ENCODE measurements around the gene ZNF678.
"Not testable (repeated sequence)": the region's sequence is repeated elsewhere in the genome, so short reads cannot be mapped to it uniquely, and the experiment has no call there.

Gene ZNF678

DNA sequence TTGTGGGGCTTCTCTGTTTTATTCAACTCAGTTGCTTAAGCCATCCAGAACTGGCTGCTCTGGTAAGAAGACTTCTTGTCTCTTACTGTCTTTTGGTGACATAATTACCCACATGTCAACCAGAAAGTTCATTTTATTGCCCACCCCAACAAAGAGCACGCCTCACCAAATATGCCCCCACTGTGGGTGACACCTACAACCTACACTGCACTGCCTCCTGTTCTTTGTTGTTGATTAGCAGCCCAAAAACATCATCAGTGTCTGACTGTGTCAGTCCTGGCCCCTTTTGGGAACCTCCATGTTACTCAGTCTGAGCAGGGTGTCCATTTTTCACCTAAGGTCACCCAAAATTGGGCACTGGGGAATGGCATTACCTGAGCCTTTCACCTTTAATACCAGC, 49.3 kb downstream of the ZNF678 start:
- DNase-seq (no peak), ATAC-seq (no peak)
- Mint-ChIP-seq H3K4me3 (no peak overlapping the region), H3K4me1 (no peaks in the 10 kb centered on the region), H3K9me3 (peaks cover 41 to 50% of the 10 kb centered on the region in 2 donors), H3K27ac (no peak overlapping the region), H3K27me3 (no peaks in the 10 kb centered on the region)

DNA sequence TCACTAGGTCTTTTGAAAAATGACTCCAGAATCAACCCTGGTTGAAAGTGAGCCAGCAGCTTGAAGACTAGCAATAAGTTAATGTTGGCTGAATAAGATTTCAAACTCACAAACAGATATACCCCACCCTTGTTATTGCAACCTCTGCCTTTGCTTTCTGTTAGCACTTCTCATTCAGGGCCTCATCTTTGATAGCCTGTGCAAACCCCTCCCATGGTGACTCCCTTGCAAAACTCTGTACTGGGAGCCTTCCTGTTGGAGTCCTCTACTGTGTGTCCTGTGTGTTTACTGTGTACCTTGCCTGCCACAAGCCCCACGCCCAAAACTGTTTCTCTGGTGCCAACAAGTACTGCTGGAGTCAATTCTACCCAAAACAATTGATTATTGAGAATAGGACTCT, 50.2 kb downstream of the ZNF678 start:
- no peak for ATAC-seq
- Mint-ChIP-seq H3K9me3 (peaks cover 46 to 58% of the 10 kb centered on the region in 2 donors), H3K4me3 (no peak overlapping the region)

DNA sequence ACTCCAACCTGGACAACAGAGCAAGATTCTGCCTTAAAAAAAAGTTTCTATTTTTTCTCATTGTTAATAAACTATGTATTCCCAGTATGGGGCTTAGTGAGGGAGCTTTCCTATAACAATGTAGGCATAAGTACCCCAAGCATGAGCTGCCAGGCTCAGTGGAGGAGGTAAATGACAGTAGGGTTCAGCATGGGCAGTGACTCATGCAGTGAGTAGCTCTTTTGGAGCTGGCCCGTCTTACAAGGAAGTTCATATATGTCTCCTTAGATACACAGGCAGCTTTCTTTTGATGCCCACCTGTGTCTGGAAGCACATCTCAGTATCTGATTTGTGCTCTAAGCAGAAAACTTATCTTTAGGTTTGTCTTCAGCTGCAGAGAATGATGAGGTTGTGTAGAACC, 57.9 kb downstream of the ZNF678 start:
- no peaks in the 10 kb centered on the region for H3K4me1 Mint-ChIP-seq
- ATAC-seq (no peak), DNase-seq (no peak)
- no peak overlapping the region for H3K4me3 Mint-ChIP-seq
- no peaks in the 10 kb centered on the region for H3K27me3 Mint-ChIP-seq
- no peak overlapping the region for H3K27ac Mint-ChIP-seq
- H3K9me3 Mint-ChIP-seq = peaks cover 50 to 61% of the 10 kb centered on the region in 2 donors

More for the DNA sequence above, 50.2 kb downstream of the ZNF678 start:
- Mint-ChIP-seq H3K27me3 (no peaks in the 10 kb centered on the region), H3K27ac (no peak overlapping the region), H3K4me1 (no peaks in the 10 kb centered on the region)
- DNase-seq = no peak

DNA sequence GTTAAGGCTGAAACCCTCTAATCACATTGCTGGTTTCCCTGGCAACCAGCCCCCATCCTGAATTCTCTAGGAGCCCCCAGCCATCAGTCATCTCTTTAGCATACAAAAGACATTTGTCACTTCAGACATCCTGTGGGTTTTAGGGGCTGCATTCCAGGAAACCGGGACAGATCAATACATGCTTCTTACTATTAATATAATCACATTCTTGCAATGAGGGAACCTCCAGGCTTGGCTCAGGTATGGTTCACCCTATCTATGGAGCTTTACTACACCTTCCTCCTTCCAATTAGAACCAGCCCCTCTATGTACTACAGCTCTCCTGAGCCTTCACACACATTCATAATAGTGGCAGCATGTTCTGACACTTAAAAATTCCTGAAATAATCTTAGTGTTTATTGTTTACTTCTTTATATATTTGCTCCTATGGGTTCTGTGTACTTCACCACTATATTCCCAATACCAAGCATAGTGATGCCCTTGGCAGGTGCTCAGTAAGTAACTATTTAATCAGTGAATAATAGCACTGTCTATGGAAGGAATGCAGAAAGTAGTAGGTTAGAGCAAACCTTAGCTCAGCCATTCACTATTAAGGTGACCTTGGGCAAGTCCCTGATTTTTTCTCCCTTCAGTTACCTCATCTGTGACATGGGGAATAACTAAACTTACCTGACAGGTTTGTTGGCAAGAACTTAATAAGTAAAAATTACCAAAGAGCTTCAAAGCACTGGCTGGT, 59.6 kb downstream of the ZNF678 start:
- Mint-ChIP-seq H3K9me3 (peaks cover 61 to 72% of the 10 kb centered on the region in 2 donors), H3K4me1 (no peaks in the 10 kb centered on the region), H3K27me3 (no peaks in the 10 kb centered on the region), H3K4me3 (no peak overlapping the region), H3K27ac (no peak overlapping the region)
- DNase-seq (no peak), ATAC-seq (no peak)

DNA sequence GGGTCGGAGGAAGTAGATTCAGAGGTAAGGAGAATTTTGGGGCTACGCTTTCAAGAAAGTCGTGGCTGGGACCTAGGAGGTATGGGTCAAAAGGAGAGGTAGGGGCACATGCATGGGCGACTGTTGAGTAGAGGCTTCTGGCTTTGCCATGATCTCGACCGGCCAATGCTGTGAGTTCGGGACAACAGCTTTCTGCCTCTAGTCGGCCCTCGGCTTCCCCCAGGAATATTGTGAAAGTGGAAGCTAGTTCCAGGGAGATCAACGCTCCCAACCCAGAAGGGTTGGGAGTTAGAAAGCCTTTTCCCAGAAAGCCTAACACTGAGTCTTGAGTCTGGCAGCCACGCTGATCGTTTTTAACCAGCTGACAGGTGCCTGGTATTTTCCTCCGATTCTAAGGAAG, 69.0 kb downstream of the ZNF678 start:
- DNase-seq (no peak), ATAC-seq (no peak)
- Mint-ChIP-seq H3K4me1 (no peaks in the 10 kb centered on the region), H3K9me3 (peaks cover 41 to 72% of the 10 kb centered on the region in 2 donors), H3K4me3 (no peak overlapping the region), H3K27ac (no peak overlapping the region), H3K27me3 (no peaks in the 10 kb centered on the region)

DNA sequence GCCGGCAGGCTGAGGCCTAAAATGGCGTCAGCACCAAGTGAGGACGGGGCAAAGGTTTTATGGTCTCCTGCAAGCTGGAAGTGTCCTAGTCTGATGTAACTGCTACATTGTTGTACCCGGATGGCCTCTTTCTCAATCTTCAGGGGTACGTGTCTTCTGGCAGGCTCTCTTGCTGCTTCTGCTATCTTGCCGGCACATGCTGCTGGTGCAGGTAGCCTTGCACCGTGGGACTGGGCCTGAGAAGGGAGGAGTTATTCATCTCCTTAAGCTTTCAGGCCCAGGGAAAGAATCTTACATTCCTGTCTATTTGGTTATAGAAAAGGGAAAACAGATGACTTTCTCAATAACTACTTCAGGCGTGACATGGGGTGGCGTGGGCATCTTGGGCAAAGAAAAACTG, 72.2 kb downstream of the ZNF678 start:
- Mint-ChIP-seq H3K9me3 (peaks cover 39 to 46% of the 10 kb centered on the region in 2 donors), H3K27me3 (no peaks in the 10 kb centered on the region), H3K4me1 (no peaks in the 10 kb centered on the region), H3K27ac (no peak overlapping the region), H3K4me3 (no peak overlapping the region)
- DNase-seq = no peak
- ATAC-seq = no peak

DNA sequence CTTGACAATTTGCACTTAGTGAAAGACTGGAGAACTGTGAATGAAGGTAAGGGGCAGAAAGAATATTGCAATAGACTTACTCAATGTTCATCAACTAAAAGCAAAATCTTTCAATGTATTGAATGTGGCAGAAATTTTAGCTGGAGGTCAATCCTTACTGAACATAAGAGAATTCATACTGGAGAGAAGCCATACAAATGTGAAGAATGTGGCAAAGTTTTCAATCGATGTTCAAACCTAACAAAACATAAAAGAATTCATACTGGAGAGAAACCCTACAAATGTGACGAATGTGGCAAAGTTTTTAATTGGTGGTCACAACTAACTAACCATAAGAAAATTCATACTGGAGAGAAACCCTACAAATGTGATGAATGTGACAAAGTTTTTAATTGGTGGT, 91.1 kb downstream of the ZNF678 start:
- ATAC-seq = no peak
- Mint-ChIP-seq H3K4me1 (no peaks in the 10 kb centered on the region), H3K4me3 (no peak overlapping the region), H3K27ac (no peak overlapping the region), H3K27me3 (no peaks in the 10 kb centered on the region), H3K9me3 (peaks cover 40 to 42% of the 10 kb centered on the region in 2 donors)
- no peak for DNase-seq

DNA sequence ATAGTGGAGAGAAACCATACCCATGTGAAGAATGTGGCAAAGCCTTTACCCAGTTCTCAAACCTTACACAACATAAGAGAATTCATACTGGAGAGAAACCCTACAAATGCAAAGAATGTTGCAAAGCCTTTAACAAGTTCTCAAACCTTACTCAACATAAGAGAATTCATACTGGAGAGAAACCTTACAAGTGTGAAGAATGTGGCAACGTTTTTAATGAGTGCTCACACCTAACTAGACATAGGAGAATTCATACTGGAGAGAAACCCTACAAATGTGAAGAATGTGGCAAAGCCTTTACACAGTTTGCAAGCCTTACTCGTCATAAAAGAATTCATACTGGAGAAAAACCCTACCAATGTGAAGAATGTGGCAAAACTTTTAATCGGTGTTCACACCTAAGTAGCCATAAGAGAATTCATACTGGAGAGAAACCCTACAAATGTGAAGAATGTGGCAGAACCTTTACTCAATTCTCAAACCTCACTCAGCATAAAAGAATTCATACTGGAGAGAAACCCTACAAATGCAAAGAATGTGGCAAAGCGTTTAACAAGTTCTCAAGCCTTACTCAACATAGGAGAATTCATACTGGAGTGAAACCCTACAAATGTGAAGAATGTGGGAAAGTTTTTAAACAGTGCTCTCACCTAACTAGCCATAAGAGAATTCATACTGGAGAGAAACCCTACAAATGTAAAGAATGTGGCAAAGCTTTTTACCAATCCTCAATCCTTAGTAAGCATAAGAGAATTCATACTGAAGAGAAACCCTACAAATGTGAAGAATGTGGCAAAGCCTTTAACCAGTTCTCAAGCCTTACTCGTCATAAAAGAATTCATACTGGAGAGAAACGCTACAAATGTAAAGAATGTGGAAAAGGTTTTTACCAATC, 91.7 kb downstream of the ZNF678 start:
- Mint-ChIP-seq H3K4me3 (no peak overlapping the region), H3K27ac (no peak overlapping the region), H3K4me1 (no peaks in the 10 kb centered on the region), H3K27me3 (no peaks in the 10 kb centered on the region), H3K9me3 (peaks cover 39 to 45% of the 10 kb centered on the region in 2 donors)
- ATAC-seq = no peak
- DNase-seq = no peak

DNA sequence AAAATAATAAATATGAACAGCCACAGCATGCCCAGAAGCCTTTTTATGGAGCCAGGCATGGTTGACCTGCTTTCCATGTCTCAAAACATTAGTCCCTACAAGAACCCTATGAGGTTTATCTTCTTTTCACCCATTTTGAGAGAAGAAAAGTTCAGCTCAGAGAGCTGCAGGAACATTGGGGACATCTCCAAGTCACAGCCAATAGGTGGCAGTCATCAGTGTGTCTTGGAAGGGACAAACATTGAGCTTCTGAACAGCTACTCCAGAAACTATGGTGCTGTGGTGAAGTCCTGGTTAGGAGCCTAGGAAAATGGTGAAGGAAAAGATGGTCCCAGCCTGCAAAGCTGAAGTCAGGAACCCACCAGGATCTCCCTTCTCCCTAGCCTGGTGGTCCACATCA, 98.1 kb downstream of the ZNF678 start:
- no peak for ATAC-seq
- Mint-ChIP-seq H3K4me1 (no peaks in the 10 kb centered on the region), H3K9me3 (peaks cover 34 to 61% of the 10 kb centered on the region in 2 donors), H3K27ac (no peak overlapping the region), H3K4me3 (no peak overlapping the region), H3K27me3 (no peaks in the 10 kb centered on the region)
- no peak for DNase-seq

DNA sequence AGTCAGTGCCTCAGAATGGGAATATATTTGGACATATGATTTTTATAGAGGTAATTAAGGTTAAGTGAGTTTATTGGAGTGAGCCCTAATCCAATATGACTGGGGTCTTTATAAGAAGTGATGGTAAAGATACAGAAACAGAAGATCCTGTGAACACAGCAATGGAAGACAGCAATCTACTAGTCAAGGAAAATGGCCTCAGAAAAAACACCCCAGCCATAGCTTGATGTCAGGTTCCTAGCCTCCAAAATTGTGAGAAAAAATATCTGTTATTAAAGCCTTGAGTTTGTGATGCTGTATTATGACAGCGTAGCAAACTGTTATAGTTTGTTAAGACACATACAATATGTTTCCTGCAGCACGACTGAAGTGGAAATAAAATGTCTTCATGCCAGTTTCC, 99.6 kb downstream of the ZNF678 start:
- no peaks in the 10 kb centered on the region for H3K27me3 Mint-ChIP-seq
- H3K4me3 Mint-ChIP-seq = no peak overlapping the region
- no peak overlapping the region for H3K27ac Mint-ChIP-seq
- DNase-seq (no peak), ATAC-seq (no peak)
- no peaks in the 10 kb centered on the region for H3K4me1 Mint-ChIP-seq
- peaks cover 35 to 72% of the 10 kb centered on the region in 2 donors for H3K9me3 Mint-ChIP-seq

DNA sequence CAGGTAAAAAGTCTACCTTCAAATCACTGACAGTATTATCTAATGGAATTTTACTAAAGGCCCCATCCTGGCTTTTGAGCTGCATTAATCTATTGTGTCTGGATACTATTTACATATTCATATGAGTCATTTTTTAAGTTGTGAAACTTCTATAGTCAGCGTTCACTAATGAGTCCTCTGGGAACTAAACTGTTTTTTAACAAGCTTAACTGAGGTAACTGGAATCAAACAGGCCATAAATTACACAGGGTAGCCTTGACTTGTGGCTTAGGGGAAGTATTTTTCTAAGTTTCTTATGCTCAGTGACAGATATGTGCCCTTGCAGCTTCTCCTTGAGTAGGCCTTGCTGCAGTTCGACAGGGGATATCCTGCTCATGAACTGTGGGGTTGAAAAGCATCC, 102.9 kb downstream of the ZNF678 start:
- Mint-ChIP-seq H3K4me1 (no peaks in the 10 kb centered on the region), H3K27ac (no peak overlapping the region), H3K27me3 (no peaks in the 10 kb centered on the region), H3K9me3 (peaks cover 31 to 69% of the 10 kb centered on the region in 2 donors), H3K4me3 (no peak overlapping the region)
- ATAC-seq = no peak
- DNase-seq = no peak

DNA sequence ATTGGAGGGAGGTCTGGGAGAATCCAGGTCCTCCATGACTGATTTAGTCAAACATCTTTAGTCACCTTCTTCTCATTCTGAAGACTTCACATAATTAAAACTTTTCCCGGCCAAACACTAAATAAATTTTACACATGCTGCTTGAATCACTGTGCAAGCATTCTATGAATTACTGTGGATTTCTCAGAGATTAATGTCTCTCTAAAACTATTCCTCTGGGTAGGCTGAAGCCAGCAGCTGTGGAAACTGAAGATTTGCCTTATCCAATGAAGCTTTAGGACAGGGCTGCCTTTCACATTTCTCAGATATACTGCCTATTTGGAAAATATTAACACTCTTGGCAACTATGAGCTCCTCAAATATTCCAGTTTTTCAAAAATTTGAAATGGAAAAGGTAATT, 110.1 kb downstream of the ZNF678 start:
- DNase-seq (no peak), ATAC-seq (no peak)
- no peak overlapping the region for H3K4me3 Mint-ChIP-seq
- H3K4me1 Mint-ChIP-seq = no peaks in the 10 kb centered on the region
- peaks cover 45 to 62% of the 10 kb centered on the region in 2 donors for H3K9me3 Mint-ChIP-seq
- H3K27ac Mint-ChIP-seq = no peak overlapping the region
- H3K27me3 Mint-ChIP-seq = no peaks in the 10 kb centered on the region

DNA sequence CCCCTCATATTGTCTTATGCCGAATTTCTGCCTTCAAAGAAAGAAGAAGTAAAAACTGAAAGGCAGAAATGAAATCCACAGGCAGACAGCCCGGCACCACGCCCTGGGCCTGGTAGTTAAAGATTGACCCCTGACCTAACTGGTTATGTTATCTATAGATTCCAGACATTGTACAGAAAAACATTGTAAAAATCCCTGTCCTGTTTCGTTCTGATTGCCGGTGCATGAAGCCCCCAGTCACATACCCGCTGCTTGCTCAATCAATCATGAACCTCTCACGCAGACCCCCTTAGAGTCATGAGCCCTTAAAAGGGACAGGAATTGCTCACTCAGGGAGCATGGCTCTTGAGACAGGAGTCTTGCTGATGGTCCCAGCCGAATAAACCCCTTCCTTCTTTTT, 122.5 kb downstream of the ZNF678 start:
- H3K27me3 Mint-ChIP-seq = no peaks in the 10 kb centered on the region
- peaks cover 24 to 65% of the 10 kb centered on the region in 2 donors for H3K9me3 Mint-ChIP-seq
- DNase-seq (no peak), ATAC-seq (no peak)
- no peak overlapping the region for H3K4me3 Mint-ChIP-seq
- H3K27ac Mint-ChIP-seq = no peak overlapping the region
- H3K4me1 Mint-ChIP-seq = no peaks in the 10 kb centered on the region

DNA sequence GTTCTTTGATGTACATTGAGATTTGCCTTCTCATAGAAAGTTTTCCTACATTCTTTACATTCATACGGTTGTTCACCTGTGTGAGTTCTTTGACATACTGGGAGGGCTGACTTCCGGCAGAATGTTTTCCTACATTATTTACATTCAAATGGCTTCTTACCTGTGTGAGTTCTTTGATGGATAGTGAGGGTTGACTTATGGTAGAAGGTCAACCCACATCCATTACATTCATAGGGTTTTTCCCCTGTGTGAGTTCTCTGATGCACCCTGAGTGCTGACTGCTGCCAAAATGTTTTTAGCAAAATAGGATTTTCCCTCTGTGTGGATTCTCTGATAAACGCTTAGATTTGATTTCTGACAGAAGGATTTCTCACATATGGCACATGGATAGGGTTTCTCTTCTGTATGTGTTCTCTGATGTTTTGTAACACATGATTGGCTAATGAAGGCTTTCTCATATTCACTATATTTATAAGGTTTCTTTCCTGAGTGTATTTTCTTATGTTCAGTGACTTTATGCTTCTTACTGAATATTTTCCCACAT, 134.0 kb downstream of the ZNF678 start:
- no peaks in the 10 kb centered on the region for H3K27me3 Mint-ChIP-seq
- DNase-seq = no peak
- no peak overlapping the region for H3K4me3 Mint-ChIP-seq
- H3K4me1 Mint-ChIP-seq = no peaks in the 10 kb centered on the region
- H3K9me3 Mint-ChIP-seq = peaks cover 53 to 55% of the 10 kb centered on the region in 2 donors
- ATAC-seq = no peak
- no peak overlapping the region for H3K27ac Mint-ChIP-seq

DNA sequence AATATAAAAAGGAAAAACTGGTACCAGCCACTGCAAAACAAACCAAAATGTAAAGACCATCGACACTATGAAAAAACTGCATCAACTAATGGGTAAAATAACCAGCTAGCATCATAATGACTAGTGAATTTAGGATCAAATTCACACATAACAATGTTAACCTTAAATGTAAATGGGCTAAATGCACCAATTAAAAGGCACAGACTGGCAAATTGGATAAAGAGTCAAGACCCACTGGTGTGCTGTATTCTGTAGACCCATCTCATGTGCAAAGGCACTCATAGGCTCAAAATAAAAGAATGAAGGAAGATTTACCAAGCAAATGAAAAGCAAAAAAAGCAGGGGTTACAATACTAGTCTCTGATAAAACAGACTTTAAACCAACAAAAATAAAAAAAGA, 138.3 kb downstream of the ZNF678 start:
- peaks cover 55 to 57% of the 10 kb centered on the region in 2 donors for H3K9me3 Mint-ChIP-seq
- not testable (repeated sequence) for H3K4me1 Mint-ChIP-seq, H3K27me3 Mint-ChIP-seq

DNA sequence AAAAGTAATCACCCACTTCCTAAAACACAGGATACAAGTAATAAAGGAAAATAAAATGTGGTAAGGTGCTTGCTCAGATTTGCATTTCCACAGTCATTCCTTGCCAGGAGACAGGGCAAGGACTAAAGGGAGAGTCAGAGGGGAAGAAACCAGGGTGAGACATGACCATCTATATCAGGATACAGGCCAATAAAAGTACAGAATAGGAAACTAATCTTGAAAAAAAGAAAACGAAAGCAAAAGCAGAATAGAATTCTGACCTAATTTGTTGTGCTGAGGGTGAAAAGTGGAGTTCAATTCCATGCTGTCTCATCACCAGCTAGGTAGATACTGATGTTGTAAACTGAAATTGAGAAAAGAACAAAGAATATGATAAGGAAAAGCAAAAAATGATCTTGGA, 144.5 kb downstream of the ZNF678 start:
- H3K4me3 Mint-ChIP-seq = no peak overlapping the region
- H3K27me3 Mint-ChIP-seq = no peaks in the 10 kb centered on the region
- no peak overlapping the region for H3K27ac Mint-ChIP-seq
- H3K4me1 Mint-ChIP-seq = peaks cover 11% of the 10 kb centered on the region
- no peak for DNase-seq
- ATAC-seq = peak; percentile 58
- peaks cover 31 to 33% of the 10 kb centered on the region in 2 donors for H3K9me3 Mint-ChIP-seq

More for the DNA sequence above, 138.3 kb downstream of the ZNF678 start:
- not testable (repeated sequence) for H3K4me3 Mint-ChIP-seq, ATAC-seq, H3K27ac Mint-ChIP-seq, DNase-seq
